ENCODE measurements around the gene BARX2.

- TF ChIP-seq CTCF (IDR thresholded peaks at IDR 0.05; ENCODE audit: poor library complexity, severe bottlenecking) (no peak), EZH2 (IDR thresholded peaks at IDR 0.05; ENCODE audit: borderline replicate concordance, insufficient read depth, low read length, poor library complexity, severe bottlenecking) (no peak)
These were observed 7.9 kb downstream of the BARX2 start for GRCh38 chr11:129383502-129383901.

All from neural cell (in vitro differentiated cells).